GM12874 (cell line): ENCODE data around the gene CDC25B.

Experiments used
- CTCF ChIP-seq: IDR thresholded peaks from 2 replicates; pipeline ENCODE4 v1.5.1; 2011; ENCODE audit warnings: low read depth, mild to moderate bottlenecking, control low read depth, low read length, moderate library complexity; ENCODE audit not compliant: insufficient read depth

Gene CDC25B

DNA sequence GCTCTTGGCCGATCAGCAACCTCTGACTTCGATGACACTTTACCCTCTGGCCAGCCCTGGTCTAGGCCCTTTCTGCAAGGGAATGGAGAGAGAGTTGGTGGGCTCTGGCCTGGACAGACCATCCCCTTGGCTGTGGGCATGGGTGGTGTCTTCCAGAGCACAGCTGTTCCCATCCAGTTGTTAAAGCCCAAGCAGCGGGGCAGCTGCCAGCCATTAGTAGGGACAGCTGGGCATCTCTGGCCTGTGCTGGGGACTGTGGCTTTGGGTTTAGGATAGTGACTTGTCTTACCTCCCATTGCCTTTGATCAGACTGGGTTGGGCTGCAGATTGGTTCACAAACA is 2.8 kb downstream of the CDC25B start:
- no peak for TF ChIP-seq CTCF

DNA sequence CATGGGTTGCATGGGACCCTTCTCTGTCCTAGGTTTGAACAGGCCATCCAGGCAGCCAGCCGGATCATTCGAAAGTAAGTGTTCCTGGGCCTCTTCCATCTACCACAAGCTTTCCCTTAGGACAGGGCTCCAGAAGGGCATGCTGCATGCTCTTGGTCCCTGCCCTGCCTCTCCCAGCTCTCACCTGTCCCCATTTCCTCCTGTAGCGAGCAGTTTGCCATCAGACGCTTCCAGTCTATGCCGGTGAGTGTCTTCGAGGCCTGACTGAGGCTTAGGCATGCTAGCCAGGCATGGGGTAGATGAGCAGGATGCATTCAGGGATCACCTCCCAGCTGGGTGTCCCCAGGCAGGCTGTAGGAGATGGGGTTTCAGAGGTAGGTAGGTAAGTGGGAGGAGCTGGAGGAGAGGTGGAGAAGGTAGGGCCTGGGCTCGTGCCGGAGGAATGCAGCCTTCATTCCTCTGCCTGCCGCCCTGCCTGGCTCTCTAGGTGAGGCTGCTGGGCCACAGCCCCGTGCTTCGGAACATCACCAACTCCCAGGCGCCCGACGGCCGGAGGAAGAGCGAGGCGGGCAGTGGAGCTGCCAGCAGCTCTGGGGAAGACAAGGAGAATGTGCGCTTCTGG is 4.3 kb downstream of the CDC25B start:
- TF ChIP-seq CTCF, result no peak

DNA sequence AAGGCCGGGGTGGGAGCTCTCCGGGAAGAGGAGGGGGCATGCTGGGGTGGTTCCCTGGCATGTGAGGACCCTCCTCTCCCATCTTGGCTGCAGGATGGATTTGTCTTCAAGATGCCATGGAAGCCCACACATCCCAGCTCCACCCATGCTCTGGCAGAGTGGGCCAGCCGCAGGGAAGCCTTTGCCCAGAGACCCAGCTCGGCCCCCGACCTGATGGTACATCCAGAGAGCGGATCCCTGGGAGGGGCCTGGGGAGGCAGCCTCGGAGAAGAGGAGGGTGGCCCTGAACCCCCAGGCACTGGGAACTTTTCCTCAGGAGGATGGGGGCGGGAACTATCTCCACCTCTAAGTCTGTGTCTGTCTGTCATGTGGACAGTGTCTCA is 4.8 kb downstream of the CDC25B start:
- TF ChIP-seq CTCF, result no peak

- no peak for TF ChIP-seq CTCF
Measured at GRCh38 chr20:3801299-3801698, 5.2 kb downstream of the CDC25B start.

DNA sequence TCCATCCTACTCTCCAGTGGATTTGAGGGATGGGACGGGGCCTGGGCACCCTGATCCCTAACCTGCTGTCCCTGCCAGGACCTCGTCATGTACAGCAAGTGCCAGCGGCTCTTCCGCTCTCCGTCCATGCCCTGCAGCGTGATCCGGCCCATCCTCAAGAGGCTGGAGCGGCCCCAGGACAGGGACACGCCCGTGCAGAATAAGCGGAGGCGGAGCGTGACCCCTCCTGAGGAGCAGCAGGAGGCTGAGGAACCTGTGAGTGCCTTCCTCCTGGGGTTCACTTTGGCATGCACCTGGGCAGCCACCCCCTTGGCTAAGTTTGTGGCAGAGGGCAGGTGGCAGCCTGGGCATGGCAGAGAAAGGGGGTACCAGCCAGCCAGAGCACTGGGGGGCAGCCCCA is 5.7 kb downstream of the CDC25B start:
- no peak for TF ChIP-seq CTCF

DNA sequence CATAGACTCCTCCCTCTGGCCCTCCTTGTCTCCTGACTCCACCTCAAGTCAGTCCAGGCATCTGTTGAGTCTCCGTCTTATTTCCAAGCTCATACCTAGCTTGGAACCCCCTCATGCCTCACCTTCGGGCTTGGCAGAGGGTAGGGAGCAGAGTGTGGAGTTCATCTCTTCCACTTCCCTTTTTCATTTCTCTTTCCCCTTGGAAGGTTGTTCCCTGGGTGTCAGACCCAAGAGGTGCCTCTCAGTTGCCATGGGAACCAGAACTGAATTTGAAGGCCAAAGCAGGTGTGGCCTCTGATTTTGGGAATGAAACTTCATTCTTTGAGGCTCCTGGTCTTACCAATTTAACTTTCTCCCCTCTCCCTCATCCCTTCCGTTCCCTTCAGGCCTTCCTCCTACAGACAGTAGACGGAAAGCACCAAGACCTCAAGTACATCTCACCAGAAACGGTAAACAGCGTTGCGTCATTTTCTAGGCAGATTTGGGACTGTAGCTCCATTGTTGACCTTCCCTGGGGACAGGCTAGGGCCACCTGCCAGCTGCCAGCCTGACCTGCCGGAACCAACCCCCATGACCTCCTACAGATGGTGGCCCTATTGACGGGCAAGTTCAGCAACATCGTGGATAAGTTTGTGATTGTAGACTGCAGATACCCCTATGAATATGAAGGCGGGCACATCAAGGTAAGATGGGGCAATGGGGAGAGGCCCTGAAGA is 6.6 kb downstream of the CDC25B start:
- TF ChIP-seq CTCF, result no peak

- TF ChIP-seq CTCF, result no peak
Measured at GRCh38 chr20:3803289-3803688, 7.2 kb downstream of the CDC25B start.
